HG02678 (cell line): ENCODE data around the gene EGFLAM.

ENCODE experiments used
- ATAC-seq: cut with Tn5 transposase; IDR thresholded peaks from one replicate; pipeline ENCODE4 v1.9.1; 2021; ENCODE audit warnings: mild to moderate bottlenecking, moderate library complexity; ENCODE audit not compliant: unreplicated experiment

Gene EGFLAM

DNA sequence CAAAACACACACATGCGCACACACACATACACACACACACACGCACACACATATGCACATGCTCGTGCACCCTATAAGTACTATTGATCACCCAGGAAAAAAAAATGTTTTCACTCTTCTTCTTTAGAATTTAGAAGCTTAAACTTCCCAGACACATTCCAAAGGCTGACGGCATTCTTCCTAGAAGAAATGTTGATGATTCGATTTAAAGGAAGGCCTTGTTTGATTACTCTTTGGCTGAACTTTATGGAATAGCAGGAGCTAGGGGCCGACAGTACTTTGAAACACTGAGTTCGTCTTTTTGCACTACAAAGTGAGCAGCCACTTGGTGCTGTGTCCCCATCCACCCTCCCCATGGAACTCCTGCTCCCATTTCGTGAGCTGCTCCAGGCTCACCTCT is 113.2 kb downstream of the EGFLAM start:
- ATAC-seq: no peak

DNA sequence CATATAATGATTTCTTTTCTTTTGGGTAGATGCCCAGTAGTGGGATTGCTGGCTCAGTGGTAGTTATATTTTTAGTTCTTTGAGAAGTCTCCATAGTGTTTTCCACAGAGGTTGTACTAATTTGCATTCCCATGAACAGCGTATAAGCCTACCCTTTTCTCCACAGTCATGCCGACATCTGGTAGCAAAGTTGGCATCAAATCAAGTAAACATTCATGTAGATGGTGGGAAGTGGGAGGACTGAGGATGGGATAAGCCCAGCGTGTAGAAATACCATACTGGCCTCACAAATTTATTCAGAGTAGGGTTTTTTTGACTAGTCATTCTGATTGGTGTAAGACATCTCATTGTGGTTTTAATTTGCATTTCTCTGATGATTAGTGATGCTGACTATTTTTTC is 115.4 kb downstream of the EGFLAM start:
- no peak for ATAC-seq

DNA sequence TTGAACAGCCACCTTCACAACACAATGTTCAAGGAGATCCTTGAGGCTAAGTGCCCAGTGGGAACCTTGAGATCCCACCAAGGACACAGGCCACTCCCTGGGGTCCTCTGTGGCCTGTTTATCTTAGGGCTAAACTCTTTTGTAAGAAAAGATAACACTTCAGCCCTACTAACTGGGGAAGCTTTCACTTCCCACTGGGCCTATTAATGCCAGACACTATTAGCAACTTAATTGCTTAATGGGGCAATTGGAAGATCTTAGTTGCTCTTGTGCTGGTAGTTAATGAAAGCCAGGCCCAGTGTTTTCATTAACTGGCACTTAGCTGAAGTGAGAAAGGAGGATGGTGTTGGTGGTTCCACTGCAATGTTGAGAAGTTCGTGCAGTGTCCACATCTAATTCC is 117.1 kb downstream of the EGFLAM start:
- no peak for ATAC-seq

DNA sequence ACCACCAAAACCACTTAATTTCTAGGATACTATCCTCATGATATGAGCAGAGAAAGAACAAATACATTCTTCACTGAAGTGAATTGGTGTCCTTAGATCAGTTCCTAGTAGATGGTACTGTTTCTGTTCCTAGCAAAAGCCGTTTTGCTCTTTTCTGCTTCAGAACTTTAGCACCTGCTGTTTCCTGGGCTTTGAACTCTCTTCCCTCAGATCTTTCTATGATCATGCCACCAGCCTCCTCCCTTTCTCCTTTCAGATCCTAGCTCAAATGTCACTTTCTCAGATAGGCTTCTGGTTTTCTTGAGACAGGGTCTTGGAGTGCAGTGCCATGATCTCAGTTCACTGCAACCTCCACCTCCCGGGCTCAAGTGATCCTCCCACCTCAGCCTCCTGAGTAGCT is 118.0 kb downstream of the EGFLAM start:
- ATAC-seq: no peak

DNA sequence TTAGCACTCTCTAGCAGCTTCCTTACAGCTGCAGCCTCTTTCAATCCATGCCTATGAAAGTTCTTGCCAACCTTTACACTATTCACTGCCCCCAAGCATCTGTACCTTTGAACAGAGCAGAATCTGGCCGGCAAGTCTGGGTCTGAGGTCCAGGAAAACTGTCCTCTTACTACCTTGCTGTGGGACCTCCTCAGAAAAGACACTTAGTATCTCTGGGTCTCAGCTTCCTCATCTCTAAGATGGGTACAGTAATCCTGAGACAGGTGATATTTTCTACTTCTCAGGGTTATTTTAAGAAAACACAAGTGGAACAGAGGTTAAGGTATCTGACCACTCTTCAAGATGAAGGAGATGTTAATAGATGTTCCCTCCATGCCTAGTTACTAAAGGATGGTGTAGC is 120.2 kb downstream of the EGFLAM start:
- no peak for ATAC-seq

DNA sequence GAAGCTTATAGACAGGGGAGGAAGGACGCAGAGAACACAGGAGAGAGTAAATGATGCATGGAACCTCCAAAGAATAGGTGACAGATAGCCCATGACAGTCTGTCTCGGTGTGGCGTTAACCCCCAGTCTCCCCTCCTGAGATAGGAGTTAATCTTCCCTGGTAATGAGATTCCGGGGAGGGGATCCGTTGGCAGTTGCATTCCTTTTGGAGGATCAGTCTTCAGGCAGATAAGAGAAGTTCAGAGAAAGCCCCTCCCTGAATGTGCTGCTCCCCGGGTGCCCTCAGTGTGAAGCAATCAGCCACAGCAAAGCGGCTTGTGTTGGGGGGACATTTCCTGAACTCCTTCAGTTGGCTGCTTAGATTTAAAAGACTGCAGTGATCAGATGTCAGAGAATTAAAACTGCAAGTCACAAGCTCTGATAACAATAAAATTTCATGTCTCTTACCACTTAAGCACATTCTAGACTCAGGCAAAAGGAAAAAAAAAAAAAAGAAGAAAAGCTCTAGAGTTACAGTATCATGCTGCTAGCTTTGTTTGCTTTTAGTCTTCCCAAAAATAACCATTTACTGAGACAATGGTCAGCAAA is 121.1 kb downstream of the EGFLAM start:
- no peak for ATAC-seq

DNA sequence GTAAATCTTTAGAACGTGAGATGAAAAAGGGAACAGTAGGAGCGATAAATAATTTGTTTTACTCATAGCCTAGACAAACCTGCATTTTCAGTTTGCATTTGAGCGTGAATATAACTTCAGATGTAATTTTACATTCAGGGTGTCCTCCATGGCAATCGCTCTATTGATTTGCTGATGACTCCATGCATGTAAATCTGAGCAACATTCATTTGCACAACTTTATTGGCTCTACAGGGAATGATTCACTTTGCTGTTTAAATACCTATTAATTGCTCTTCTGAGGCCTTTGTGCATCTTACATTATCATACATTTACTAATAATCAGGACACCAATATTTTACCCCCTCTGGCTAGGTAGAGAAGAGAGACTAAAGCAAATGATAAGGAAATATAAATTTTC is 122.2 kb downstream of the EGFLAM start:
- ATAC-seq: no peak

DNA sequence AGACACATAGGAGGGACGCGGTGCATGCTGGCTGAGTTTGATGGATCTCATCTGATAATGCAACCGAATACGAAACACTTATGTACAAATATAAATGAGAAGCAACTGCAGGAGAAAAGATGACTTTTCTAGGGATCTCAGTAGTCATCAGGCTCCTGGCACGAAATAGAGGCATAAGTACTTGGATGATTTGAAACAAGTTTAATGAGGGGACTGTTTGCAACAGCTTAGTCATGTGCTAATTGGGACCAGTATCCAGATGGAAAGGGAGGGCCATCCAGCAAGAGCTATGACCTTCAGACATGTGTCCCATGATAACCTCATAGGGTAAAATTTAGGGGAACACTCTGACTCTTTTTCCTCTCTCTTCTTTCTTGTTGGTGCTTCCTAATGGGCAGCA is 123.0 kb downstream of the EGFLAM start:
- no peak for ATAC-seq

DNA sequence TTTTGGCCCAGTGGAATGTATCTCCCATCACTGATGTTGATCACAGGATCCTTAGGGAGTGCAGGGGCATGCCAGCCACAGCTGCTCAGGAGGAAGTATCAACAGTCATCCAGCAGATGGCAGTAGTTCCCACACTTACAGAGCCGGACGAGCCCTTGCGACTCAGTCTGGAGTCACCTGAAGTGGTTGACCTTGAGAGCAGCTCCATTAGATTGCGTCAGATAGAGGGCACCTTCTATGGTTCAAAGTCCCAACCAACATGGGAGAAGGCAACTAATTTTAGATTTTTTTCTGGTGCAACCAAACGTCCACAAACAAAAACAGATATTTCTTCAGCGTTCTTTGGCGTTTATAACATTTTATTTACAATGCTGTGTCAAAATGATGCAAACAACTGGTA is 124.5 kb downstream of the EGFLAM start:
- ATAC-seq: peak; percentile 98

DNA sequence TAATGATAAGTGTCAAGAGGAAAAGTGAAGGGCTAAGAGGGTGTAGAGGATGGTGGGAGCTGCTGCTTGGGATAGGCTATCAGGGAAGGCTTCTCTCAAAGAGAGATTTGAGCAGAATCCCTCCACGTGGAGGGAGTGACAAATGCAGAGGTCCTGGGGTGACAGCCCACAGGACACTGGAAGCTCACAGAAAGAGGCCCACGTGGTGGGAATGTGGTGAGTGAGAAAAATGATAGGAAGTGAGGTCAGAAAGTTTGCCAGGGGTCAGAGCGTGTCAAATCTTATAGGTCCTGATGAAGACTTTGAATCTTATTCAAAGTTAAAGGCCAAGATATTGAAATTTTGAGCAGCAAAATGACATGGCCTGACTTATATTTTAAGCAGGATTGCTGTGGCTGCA is 125.3 kb downstream of the EGFLAM start:
- no peak for ATAC-seq

DNA sequence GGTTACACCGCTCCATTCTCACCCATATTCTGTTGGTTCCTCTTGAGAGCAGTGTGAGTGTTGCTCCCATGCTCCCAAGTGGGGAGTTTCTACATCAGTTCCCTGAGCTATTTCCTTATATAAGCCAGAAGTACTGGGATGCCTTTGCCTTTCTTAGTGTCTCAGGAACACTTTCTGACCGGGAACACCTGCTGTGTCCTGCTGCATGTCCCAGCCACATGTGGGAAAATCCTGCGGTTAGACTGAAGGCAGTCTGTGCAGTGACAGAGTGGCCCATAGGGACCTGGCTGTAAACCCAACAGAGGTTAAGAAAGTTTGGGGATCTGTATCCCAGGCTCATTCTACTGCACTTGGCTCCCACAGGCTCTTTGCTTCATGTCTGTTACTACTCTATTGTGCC is 126.0 kb downstream of the EGFLAM start:
- no peak for ATAC-seq

DNA sequence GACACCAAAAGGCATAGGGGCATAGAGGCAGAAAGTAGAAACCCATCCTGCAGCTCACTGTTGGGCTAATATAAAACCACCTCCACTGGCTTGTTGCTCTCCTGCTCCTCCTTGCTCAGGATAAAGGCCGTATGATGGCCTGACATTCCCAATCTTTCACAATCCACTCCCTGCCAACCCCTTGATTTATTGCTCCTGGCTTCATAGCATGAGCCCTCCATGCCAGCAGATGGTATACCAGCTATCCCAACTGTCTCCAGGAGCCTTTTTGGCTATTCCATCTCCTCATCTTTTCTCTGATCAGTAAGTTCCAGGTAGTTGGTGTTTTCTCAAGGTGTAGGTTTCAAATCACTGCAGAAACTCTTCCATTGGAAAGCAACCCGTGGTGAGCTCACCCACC is 128.8 kb downstream of the EGFLAM start:
- ATAC-seq: no peak

DNA sequence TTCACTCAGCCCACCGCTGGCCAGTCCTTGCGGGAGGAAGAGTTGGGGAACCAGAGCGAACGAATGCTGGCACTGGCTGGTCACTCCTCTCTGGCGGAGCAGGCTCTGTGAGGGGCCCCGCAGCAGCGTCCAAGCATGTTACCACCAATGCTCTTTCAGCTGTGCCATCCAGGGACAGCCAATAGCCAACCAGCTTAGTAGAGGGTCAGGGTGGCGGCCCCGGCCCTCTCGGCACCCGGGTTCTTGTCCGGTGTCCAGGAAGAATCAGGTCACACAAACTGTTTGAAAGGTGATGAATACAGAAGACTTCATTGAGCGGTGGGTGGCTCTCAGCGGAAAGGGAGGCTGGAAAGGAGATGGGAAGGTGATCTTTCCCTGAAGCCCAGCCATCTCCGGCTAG is 135.3 kb downstream of the EGFLAM start:
- ATAC-seq: no peak

DNA sequence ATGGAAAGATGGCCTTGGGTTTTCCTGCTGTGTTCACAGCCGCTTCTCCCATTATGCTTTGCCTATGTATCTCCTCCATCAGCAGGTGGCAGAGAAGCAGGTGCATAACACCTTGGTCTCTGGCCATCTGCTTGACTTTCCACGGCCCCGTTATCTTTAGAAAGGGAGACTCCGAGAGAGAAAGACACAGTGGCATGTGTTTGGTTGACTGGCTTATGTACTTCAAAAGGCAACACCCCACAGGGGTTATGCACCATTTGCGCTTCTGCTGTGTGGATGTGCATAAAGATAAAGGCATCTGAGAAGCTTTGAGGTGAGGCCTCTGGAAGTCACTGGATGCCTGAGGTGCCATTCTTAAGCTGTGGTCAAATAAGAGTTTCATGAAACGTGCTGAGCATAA is 138.4 kb downstream of the EGFLAM start:
- ATAC-seq: no peak

DNA sequence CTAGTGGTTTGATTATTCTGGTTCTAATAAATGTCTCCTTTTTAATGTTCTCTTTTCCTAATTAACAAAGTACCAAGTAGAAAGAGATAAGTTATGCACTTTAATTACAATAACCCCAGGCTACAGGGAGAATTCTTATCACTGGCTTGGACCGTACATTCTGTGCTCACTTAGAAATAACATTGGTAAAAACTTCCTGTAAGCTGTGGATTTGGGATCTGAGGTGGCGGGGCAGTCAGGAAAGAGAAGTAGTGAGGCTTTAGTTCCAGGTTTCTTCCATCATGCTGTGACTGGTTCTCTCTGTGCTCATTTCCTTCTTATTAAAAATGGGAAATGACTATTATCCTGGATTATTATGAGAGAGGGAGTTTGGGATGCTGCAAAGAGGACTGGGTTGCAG is 142.0 kb downstream of the EGFLAM start:
- no peak for ATAC-seq

DNA sequence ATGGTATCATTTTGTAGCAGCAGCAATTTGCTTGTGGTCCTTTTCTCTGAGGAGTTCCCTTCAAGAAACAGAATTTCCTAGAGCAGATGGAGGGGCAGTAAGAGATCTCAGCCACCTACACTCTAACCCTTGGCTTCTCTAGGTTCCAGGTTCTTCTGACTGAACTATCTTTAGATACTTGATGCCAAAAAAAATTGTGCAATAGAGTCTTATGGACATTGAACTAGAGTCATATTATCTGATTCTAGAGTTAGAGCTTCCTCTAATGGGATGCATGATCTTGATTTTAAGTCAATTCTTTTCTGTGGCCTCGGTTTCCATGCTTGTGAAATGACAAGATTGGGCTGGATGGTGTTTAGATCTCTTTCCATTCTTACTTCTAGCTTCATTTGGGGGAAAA is 142.8 kb downstream of the EGFLAM start:
- no peak for ATAC-seq

DNA sequence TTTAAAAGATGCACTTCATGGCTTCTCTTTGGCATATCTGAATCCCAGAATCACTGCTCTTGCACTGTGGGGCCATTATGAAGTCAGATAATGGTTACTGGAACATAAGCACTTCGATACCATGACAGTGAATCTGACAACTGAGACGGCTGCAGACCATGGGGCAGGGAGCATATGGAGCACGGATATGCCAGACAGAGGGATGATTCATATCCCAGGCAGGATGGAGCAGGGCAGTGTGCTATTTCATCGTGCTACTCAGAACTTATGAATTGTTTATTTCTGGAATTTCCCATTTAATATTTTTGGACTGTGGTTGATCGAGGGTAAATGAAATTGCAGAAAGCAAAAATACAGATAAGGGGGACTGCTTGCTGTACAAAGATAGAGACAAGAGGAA is 145.0 kb downstream of the EGFLAM start:
- ATAC-seq: no peak

DNA sequence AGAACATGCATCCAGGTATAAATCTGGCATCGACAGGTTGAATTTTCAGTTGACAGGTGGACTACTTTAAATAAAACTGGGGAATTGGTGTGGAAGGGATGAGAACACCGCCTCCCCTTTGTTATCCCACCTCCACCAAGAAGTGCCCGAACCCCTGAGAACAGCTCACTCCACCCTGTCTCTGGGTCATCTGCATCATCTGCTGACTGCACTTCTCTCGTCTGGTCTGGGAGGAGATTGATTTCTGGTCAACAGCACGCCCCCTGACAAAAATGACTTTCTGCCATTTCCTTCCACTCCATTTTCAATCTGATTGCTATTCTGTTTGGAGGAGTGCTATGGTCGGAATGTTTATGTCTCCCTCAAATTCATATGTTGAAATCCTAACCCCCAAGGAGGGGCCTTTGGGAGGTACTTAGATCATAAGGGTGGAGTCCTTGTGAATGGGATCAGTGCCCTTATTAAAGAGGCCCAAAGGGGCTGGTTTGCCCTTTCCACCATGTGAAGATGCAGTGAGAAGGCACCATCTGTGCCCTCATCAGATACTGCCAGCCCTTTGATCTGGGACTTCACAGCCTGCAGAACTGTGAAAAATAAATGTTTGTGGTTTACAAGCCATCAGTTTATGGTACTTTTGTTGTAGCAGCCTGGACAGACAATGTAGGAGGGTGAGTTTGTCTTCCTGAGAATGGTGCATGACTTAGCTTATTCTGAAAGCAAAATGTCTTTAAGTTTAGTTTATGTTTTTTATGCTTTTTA is 145.7 kb downstream of the EGFLAM start:
- no peak for ATAC-seq

DNA sequence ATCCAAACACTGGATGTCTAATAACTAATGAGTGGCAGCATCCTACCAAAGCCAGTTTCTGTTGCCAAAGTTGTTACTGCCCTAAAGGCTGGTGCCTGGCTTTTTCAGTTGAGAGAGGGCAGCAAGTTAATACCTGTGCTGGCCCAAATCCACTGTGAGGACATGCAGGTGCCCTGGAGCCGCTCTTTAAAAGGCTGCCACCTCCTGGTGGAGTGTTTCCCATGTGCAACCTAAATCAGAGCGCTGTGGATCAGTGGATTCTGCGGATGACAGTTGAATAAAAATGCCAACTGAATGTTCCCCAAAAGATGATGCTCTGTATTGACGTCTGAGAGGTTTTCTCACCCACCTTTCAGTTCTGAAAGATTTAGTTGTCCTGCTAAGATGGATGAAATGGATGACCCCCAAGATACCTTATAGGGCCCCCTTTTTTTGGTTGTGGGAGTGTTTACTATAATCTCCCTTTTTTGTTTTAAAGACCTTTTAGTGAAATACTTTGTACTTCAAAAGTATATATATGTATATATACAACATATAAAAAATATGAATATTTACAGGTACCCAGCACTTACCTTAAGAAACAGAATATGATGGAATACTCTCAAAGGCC is 146.4 kb downstream of the EGFLAM start:
- no peak for ATAC-seq

DNA sequence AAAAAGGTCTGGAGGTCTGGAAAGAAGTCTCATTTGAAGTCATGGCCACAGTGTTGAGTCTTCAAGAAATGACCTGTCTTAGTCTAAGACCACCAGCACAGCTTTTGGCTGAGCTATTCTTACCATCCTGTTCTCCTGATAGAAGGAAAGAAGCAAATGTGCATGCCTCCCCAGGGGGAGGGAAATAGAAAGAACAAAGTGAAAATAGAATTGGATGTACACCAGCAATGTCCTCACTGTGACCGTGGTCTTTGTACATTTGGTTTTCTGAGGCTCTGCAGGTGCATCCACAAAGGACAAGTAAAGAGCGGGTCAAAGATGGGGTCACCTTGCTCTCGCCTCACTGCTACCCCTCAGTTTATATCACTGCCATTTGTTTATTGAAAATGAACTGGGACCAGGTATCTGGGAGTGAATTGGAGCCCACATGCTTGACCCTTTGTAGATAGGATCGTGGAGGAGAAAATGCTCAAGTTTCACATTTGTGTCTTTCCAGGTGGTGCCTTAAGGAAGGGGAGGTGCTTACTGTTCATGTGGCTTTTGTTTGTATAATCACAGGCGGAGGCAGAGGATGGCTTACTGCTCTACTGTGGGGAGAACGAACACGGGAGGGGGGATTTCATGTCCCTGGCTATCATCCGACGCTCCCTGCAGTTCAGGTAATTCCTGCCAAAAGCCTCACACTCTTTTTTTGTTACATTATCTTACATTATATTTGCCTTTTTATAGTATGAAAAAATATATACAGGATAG is 150.3 kb downstream of the EGFLAM start:
- no peak for ATAC-seq

DNA sequence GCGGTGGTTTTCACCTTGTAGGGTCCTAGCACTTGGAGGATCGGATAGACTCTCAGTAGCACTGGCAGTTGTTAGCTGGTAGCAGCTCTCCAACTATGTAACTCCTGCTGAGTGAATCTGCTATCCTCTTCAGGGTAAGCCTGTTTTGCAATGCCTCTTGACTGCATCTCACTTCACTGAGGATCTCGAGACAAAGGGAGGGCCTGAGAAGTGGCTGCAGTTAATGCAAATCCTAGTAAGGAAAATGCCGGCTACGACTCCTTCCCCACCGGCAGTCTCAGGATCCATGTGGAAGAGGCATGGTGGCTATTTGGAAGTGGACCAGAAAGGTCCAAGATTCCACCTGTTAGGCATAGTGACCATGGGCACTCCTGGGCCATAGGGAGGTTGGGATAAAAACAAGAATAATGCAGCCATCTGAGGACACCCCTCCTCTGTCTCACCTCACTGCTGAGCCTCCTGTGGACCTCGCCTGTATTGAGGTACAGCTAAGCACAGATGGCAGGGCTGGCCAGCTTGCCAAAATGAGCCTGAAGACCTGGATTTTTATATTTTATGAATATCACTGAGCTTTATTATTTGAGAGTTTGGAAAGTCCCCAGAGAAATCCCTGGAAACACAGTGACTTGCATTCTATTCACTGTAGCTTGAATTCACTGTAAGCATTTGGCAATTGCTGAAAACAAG is 152.1 kb downstream of the EGFLAM start:
- no peak for ATAC-seq
